Duodenal mucosa (tissue), 2 donors: ENCODE data around the gene EID2B.
A peak's percentile ranks its signal among the peaks of the same experiment; 100 is the strongest.

ENCODE experiments used
- H3K27ac ChIP-seq: one replicate; pipeline ENCODE4 v1.7.0; 2013; ENCODE audit warnings: low read depth, low read length
- H3K27me3 ChIP-seq, 2 donors: one replicate each; pipeline ENCODE4 v1.7.0; 2013; ENCODE audit warnings: low read length in 2 of 2, control low read depth in 1 of 2; ENCODE audit not compliant: insufficient read depth in 2 of 2, control insufficient read depth in 1 of 2
- H3K36me3 ChIP-seq, 2 donors: one replicate each; pipeline ENCODE4 v1.7.0; 2013; ENCODE audit warnings: low read length in 2 of 2, control low read depth in 1 of 2; ENCODE audit not compliant: insufficient read depth in 2 of 2, control insufficient read depth in 1 of 2
- H3K4me1 ChIP-seq, 2 donors: one replicate each; pipeline ENCODE4 v1.7.0; 2013; ENCODE audit warnings: low read length in 2 of 2, control low read depth in 1 of 2; ENCODE audit not compliant: insufficient read depth in 2 of 2, control insufficient read depth in 1 of 2
- H3K4me3 ChIP-seq, 2 donors: one replicate each; pipeline ENCODE4 v1.7.0; 2013; ENCODE audit warnings: low read length in 2 of 2, low read depth in 1 of 2
- H3K9ac ChIP-seq, 2 donors: one replicate each; pipeline ENCODE4 v1.7.0; 2013; ENCODE audit warnings: low read length in 2 of 2, low read depth in 1 of 2
- H3K9me3 ChIP-seq, 2 donors: one replicate each; pipeline ENCODE4 v1.7.0; 2013; ENCODE audit warnings: low read length in 2 of 2, control low read depth in 1 of 2; ENCODE audit not compliant: control insufficient read depth in 1 of 2

Gene EID2B

GRCh38 chr19:39489756-39490155, 42.9 kb downstream of the EID2B start:
- Histone ChIP-seq H3K4me3 (no peak overlapping the region), H3K4me1 (no peaks in the 10 kb centered on the region), H3K27me3 (no peaks in the 10 kb centered on the region), H3K9ac (no peak overlapping the region), H3K36me3 (peaks cover 19 to 52% of the 10 kb centered on the region in 2 donors), H3K9me3 (no peaks in the 10 kb centered on the region), H3K27ac (no peak overlapping the region)

GRCh38 chr19:39483141-39483540, 49.5 kb downstream of the EID2B start:
- Histone ChIP-seq H3K9me3 (no peaks in the 10 kb centered on the region), H3K27ac (no peak overlapping the region), H3K9ac (no peak overlapping the region), H3K27me3 (no peaks in the 10 kb centered on the region), H3K4me1 (peaks cover 10 to 17% of the 10 kb centered on the region in 2 donors), H3K4me3 (no peak overlapping the region), H3K36me3 (peaks cover 11 to 24% of the 10 kb centered on the region in 2 donors)

- H3K9me3 ChIP-seq = no peaks in the 10 kb centered on the region
- H3K4me3 ChIP-seq = peak overlapping the region; percentile 98
- H3K36me3 ChIP-seq = peaks cover 7 to 14% of the 10 kb centered on the region in 2 donors
- H3K27me3 ChIP-seq = no peaks in the 10 kb centered on the region
- H3K4me1 ChIP-seq = peaks cover 10 to 17% of the 10 kb centered on the region in 2 donors
- peak overlapping the region; percentile 97 to 98 for H3K9ac ChIP-seq
- no peak overlapping the region for H3K27ac ChIP-seq
These were observed 51.0 kb downstream of the EID2B start for GRCh38 chr19:39481676-39482075.

DNA sequence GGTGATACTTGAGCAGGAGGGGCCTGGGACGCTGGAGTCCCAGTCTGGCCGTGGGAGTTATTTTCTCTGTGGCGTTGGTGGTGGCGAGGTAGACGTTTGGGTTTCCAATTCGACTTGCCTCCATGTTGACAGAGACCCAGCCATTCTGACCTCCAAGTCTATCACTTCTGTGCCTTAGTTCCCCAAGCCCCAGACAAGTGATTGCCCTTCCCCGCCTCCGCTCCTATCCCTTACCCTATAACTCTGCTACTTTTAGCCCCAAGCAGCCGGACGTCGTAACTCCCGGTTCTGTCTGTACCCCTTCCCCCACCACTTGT, 51.5 kb downstream of the EID2B start:
- Histone ChIP-seq H3K9ac (peak overlapping the region; percentile 97 to 98), H3K4me3 (peak overlapping the region; percentile 98), H3K36me3 (peaks cover 11 to 13% of the 10 kb centered on the region in 2 donors), H3K27ac (no peak overlapping the region), H3K4me1 (peaks cover 10 to 17% of the 10 kb centered on the region in 2 donors), H3K27me3 (no peaks in the 10 kb centered on the region), H3K9me3 (no peaks in the 10 kb centered on the region)
